ENCODE measurements around the gene SNAP91.

DNA sequence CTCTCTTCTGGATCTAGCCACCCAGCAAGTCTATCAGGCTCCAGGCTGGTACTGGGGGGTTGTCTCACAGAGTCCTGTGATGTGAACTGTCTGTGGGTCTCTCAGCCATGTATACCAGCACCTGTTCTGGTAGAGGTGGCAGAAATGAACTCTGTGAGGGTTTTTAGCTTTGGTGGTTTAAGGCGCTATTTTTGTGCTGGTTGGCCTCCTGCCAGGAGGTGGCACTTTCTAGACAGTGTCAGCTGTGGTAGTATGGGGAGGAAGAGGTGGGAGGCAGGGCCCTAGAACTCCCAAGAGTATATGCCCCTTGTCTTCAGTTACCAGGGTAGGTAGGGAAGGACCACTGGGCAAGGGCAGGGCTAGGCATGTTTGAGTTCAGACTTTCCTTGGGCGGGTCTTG, 75.8 kb downstream of the SNAP91 start:
- no peak for TF ChIP-seq POLR2A (IDR thresholded peaks at IDR 0.05)
- TF ChIP-seq, protein P1, sequence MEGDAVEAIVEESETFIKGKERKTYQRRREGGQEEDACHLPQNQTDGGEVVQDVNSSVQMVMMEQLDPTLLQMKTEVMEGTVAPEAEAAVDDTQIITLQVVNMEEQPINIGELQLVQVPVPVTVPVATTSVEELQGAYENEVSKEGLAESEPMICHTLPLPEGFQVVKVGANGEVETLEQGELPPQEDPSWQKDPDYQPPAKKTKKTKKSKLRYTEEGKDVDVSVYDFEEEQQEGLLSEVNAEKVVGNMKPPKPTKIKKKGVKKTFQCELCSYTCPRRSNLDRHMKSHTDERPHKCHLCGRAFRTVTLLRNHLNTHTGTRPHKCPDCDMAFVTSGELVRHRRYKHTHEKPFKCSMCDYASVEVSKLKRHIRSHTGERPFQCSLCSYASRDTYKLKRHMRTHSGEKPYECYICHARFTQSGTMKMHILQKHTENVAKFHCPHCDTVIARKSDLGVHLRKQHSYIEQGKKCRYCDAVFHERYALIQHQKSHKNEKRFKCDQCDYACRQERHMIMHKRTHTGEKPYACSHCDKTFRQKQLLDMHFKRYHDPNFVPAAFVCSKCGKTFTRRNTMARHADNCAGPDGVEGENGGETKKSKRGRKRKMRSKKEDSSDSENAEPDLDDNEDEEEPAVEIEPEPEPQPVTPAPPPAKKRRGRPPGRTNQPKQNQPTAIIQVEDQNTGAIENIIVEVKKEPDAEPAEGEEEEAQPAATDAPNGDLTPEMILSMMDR (IDR thresholded peaks at IDR 0.05 in 8 of 11, conservative IDR thresholded peaks at IDR 0.05 in 3 of 11): no peak

Data from spleen (tissue), 7 donors.